ENCODE measurements around the gene R3HDM1. TPM values are rescaled to one million over a fixed set of nuclear protein-coding genes. Genes with fewer than 3 reads are reported as not detected.

R3HDM1 gene
- total and polyA plus RNA-seq, 2 experiments from 2014 or later: 9.1 to 10.9 TPM

DNA sequence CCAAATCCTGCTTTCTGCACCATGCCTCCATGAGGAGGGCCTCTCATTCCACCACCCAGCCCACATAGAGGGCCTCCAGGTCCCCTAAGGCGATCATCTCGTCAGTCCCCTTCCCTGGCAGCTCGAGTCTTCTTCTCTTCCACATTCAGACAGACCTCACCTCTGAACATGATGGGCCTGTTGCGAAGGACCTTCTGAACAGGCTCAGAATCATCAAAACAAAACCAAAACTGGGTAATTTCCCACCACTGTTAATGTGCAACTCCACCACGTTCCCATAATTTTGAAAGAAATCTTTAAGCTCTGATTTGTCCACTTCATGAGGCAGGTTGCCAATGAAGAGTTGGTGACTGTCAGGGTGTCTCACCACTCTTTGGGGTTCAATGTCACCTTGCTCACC is 20.7 kb upstream of the R3HDM1 start:
- WGBS (ENCODE audit: low lambda C conversion rate, missing lambda C conversion rate): 95% methylated on average over 5 of the region's 5 CpGs
- no peak overlapping the region for H3K27ac ChIP-seq

DNA sequence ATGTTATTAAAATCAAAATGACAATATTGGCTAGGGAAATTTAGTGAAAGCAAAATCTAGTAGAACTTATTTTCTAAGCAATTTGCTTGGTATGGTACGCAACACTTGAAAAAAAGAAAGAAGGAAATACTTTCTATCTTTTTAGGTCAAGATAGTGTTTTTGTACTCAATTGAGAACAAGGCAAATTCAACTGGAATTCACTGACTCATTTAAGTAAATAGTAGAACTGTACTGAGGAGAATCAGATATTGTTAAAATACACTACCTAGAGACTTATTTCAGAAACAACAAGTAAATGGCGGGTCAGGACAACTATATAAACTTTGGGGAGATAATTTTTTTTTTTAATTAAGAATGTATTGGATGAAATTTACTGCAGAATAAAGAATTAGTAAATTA is 19.2 kb upstream of the R3HDM1 start:
- Histone ChIP-seq H3K4me1 (ENCODE audit: insufficient read depth) (no peaks in the 10 kb centered on the region), H3K4me2 (no peak overlapping the region), H3K4me3 (no peak overlapping the region), H3K27me3 (no peaks in the 10 kb centered on the region), H3K9me2 (replicated peaks; ENCODE audit: insufficient read depth) (no peaks in the 10 kb centered on the region), H3K27ac (no peak overlapping the region), H3K79me2 (no peaks in the 10 kb centered on the region), H4K20me1 (ENCODE audit: insufficient read depth, poor library complexity, severe bottlenecking) (no peaks in the 10 kb centered on the region), H2AFZ (no peak overlapping the region), H3K9me3 (ENCODE audit: low read depth) (no peaks in the 10 kb centered on the region), H3K36me3 (replicated peaks; ENCODE audit: insufficient read depth, low read depth) (no peaks in the 10 kb centered on the region)
- no peak for DNase-seq (ENCODE audit: low spot score)
- TF ChIP-seq EZH2phosphoT487 (IDR thresholded peaks at IDR 0.05; ENCODE audit: low read depth, severe bottlenecking, unreplicated experiment) (no peak), EZH2 (IDR thresholded peaks at IDR 0.05; ENCODE audit: borderline replicate concordance) (no peak), CTCF (IDR thresholded peaks at IDR 0.05; ENCODE audit: poor library complexity) (no peak)
- WGBS (ENCODE audit: low lambda C conversion rate, missing lambda C conversion rate): 93% methylated on average over 2 of the region's 2 CpGs

More for the DNA sequence above, 20.7 kb upstream of the R3HDM1 start:
- DNase-seq (ENCODE audit: low spot score): no peak
- H3K4me2 ChIP-seq: no peak overlapping the region
- H3K4me3 ChIP-seq: no peak overlapping the region
- no peaks in the 10 kb centered on the region for H3K4me1 ChIP-seq (ENCODE audit: insufficient read depth)
- no peak overlapping the region for H2AFZ ChIP-seq
- no peaks in the 10 kb centered on the region for H3K9me3 ChIP-seq (ENCODE audit: low read depth)
- H3K79me2 ChIP-seq: no peaks in the 10 kb centered on the region
- H3K36me3 ChIP-seq (replicated peaks; ENCODE audit: insufficient read depth, low read depth): no peaks in the 10 kb centered on the region
- H3K27me3 ChIP-seq: no peaks in the 10 kb centered on the region
- TF ChIP-seq CTCF (IDR thresholded peaks at IDR 0.05; ENCODE audit: poor library complexity) (no peak), EZH2phosphoT487 (IDR thresholded peaks at IDR 0.05; ENCODE audit: low read depth, severe bottlenecking, unreplicated experiment) (no peak), EZH2 (IDR thresholded peaks at IDR 0.05; ENCODE audit: borderline replicate concordance) (no peak)
- H4K20me1 ChIP-seq (ENCODE audit: insufficient read depth, poor library complexity, severe bottlenecking): no peaks in the 10 kb centered on the region
- H3K9me2 ChIP-seq (replicated peaks; ENCODE audit: insufficient read depth): no peaks in the 10 kb centered on the region

DNA sequence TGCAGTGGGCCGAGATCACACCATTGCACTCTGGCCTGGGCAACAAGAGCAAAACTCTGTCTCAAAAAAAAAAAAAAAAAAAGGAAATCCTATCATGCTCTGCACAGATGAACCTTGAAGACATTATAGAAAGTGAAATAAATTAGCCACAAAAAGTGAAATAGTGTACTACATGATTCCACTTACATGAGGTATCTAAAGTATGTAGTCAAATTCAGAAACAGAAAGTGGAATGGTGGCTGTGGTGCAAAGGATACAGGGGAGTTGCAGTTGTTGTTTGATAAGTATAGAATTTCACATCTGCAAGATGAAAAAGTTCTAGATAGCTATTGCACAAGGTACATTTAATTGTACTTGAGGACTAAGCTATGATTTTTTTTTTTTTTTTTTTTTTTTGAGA is 5.5 kb upstream of the R3HDM1 start:
- no peak overlapping the region for H3K4me3 ChIP-seq
- no peaks in the 10 kb centered on the region for H3K36me3 ChIP-seq (replicated peaks; ENCODE audit: insufficient read depth, low read depth)
- H3K4me1 ChIP-seq (ENCODE audit: insufficient read depth): no peaks in the 10 kb centered on the region
- no peaks in the 10 kb centered on the region for H4K20me1 ChIP-seq (ENCODE audit: insufficient read depth, poor library complexity, severe bottlenecking)
- no peaks in the 10 kb centered on the region for H3K27me3 ChIP-seq
- no peaks in the 10 kb centered on the region for H3K9me3 ChIP-seq (ENCODE audit: low read depth)
- no peak for DNase-seq (ENCODE audit: low spot score)
- 92% methylated on average over 1 of the region's 1 CpG for WGBS (ENCODE audit: low lambda C conversion rate, missing lambda C conversion rate)
- H2AFZ ChIP-seq: no peak overlapping the region
- peaks cover 23% of the 10 kb centered on the region for H3K79me2 ChIP-seq
- no peak overlapping the region for H3K4me2 ChIP-seq
- no peak overlapping the region for H3K27ac ChIP-seq
- H3K9me2 ChIP-seq (replicated peaks; ENCODE audit: insufficient read depth): no peaks in the 10 kb centered on the region
- TF ChIP-seq EZH2 (IDR thresholded peaks at IDR 0.05; ENCODE audit: borderline replicate concordance) (no peak), EZH2phosphoT487 (IDR thresholded peaks at IDR 0.05; ENCODE audit: low read depth, severe bottlenecking, unreplicated experiment) (no peak), CTCF (IDR thresholded peaks at IDR 0.05; ENCODE audit: poor library complexity) (no peak)

DNA sequence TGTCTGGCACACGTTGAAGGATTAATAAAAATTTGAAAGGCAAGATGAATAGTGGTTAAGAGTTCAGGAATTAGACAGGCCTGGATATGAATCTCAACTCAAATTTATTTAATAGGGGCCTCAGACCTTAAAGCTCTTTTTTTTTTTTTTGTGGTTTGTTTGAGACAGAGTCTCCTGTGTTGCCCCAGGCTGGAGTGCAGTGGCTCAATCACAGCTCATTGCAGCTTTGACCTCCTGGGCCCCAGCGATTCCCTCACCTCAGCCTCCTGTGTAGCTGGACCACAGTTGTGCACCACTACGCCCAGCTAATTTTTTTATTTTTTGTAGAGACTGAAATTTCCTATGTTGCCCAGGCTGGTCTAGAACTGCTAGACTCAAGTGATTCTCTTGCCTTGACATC is 3.3 kb upstream of the R3HDM1 start:
- H3K9me2 ChIP-seq (replicated peaks; ENCODE audit: insufficient read depth): no peaks in the 10 kb centered on the region
- no peaks in the 10 kb centered on the region for H3K36me3 ChIP-seq (replicated peaks; ENCODE audit: insufficient read depth, low read depth)
- H3K27ac ChIP-seq: no peak overlapping the region
- H3K9me3 ChIP-seq (ENCODE audit: low read depth): no peaks in the 10 kb centered on the region
- peaks cover 8% of the 10 kb centered on the region for H3K4me1 ChIP-seq (ENCODE audit: insufficient read depth)
- no peak overlapping the region for H3K4me2 ChIP-seq
- H3K27me3 ChIP-seq: no peaks in the 10 kb centered on the region
- 91% methylated on average over 3 of the region's 3 CpGs for WGBS (ENCODE audit: low lambda C conversion rate, missing lambda C conversion rate)
- DNase-seq (ENCODE audit: low spot score): no peak
- no peak for TF ChIP-seq CTCF (IDR thresholded peaks at IDR 0.05; ENCODE audit: poor library complexity)
- TF ChIP-seq EZH2phosphoT487 (IDR thresholded peaks at IDR 0.05; ENCODE audit: low read depth, severe bottlenecking, unreplicated experiment): no peak
- no peak for TF ChIP-seq EZH2 (IDR thresholded peaks at IDR 0.05; ENCODE audit: borderline replicate concordance)
- no peak overlapping the region for H3K4me3 ChIP-seq
- H4K20me1 ChIP-seq (ENCODE audit: insufficient read depth, poor library complexity, severe bottlenecking): no peaks in the 10 kb centered on the region
- H2AFZ ChIP-seq: no peak overlapping the region
- peaks cover 25% of the 10 kb centered on the region for H3K79me2 ChIP-seq
